Breast epithelium (tissue), 4 donors: ENCODE data around the gene MYO15B. TPM values are rescaled to one million over a fixed set of nuclear protein-coding genes. Genes with fewer than 3 reads are reported as not detected.

Source experiments
- DNase-seq, 2 donors: peaks; one replicate each; pipeline ENCODE4 v3.0.0-alpha.2; 2019; ENCODE audit warnings: low spot score in 2 of 2
- H3K27ac ChIP-seq, 2 donors: fragments of 200-600 bp; sonication (generic) in 1 of 2; one replicate each; pipeline ENCODE4 v1.5.1; 2016 to 2019; ENCODE audit warnings: mild to moderate bottlenecking in 1 of 2
- H3K27me3 ChIP-seq, 2 donors: fragments of 200-600 bp; sonication (generic) in 1 of 2; one replicate each; pipeline versions ENCODE4 v1.5.1 to v1.6.0; 2017 to 2019; ENCODE audit warnings: control low read depth in 1 of 2, mild to moderate bottlenecking in 1 of 2
- H3K36me3 ChIP-seq: fragments of 200-600 bp; one replicate; pipeline ENCODE4 v1.5.1; 2019
- H3K4me1 ChIP-seq, 2 donors: fragments of 200-600 bp; sonication (generic); one replicate each; pipeline ENCODE4 v1.5.1; 2016 to 2019; ENCODE audit warnings: control low read depth in 1 of 2
- H3K4me3 ChIP-seq, 3 donors: fragments of 200-600 bp; sonication (generic); 1 replicate in 2 of 3; 2 replicates in 1 of 3; pipeline ENCODE4 v1.5.1; 2016 to 2019; ENCODE audit warnings: mild to moderate bottlenecking in 3 of 3, moderate library complexity in 2 of 3
- H3K9me3 ChIP-seq, 2 donors: fragments of 200-600 bp; sonication (generic) in 1 of 2; one replicate each; pipeline ENCODE4 v1.5.1; 2016 to 2019; ENCODE audit warnings: control low read depth in 1 of 2
- CTCF ChIP-seq, 3 donors: fragments of 450-650 bp; IDR thresholded peaks; one replicate each; pipeline ENCODE4 v1.5.1; 2016 to 2017; ENCODE audit warnings: antibody characterized with exemption in 3 of 3, mild to moderate bottlenecking in 3 of 3, moderate library complexity in 3 of 3
- POLR2A ChIP-seq: fragments of 450-650 bp; IDR thresholded peaks from one replicate; pipeline ENCODE4 v1.6.1; 2016; ENCODE audit warnings: antibody characterized with exemption, mild to moderate bottlenecking, moderate library complexity
- POLR2AphosphoS5 ChIP-seq, 3 donors: sonication (generic); formaldehyde crosslinking; IDR thresholded peaks; one replicate each; pipeline ENCODE4 v1.6.1; 2017; ENCODE audit warnings: antibody characterized with exemption in 3 of 3
- intact Hi-C: fragments of 100-400 bp; cut with DNase I; formaldehyde crosslinking; loops from one replicate; pipeline ENCODE4 v1.15.1; 2023; ENCODE audit warnings: low total_unique reads
- total RNA-seq, 3 donors: library from RNA; depleted of rRNA; stranded (reverse); fragments of >200 nt; gene quantifications; one replicate each; pipeline ENCODE4 v1.1.0, GENCODE V29; 2016

MYO15B gene
- total RNA-seq, 3 donors from 2014 or later = 65.3 to 121 (median 86.6) TPM

GRCh38 chr17:75640556-75641119 lies 53.0 kb downstream of the MYO15B start:
- no peak for DNase-seq
- H3K9me3 ChIP-seq = no peaks in the 10 kb centered on the region
- intact Hi-C loops = no loop called here
- no peak overlapping the region for H3K4me3 ChIP-seq
- H3K36me3 ChIP-seq = no peaks in the 10 kb centered on the region
- peak overlapping the region; percentile 13 to 75 for H3K27ac ChIP-seq
- H3K4me1 ChIP-seq = peaks cover 5 to 8% of the 10 kb centered on the region in 2 donors
- no peaks in the 10 kb centered on the region for H3K27me3 ChIP-seq
- TF ChIP-seq POLR2A (no peak), POLR2AphosphoS5 (IDR thresholded peaks at IDR 0.05) (no peak)

GRCh38 chr17:75641343-75641742 lies 53.7 kb downstream of the MYO15B start:
- no peaks in the 10 kb centered on the region for H3K27me3 ChIP-seq
- intact Hi-C loops = no loop called here
- H3K4me3 ChIP-seq = no peak overlapping the region
- H3K36me3 ChIP-seq = no peaks in the 10 kb centered on the region
- H3K27ac ChIP-seq = peak overlapping the region; percentile 83 to 95
- peaks cover 5 to 13% of the 10 kb centered on the region in 2 donors for H3K4me1 ChIP-seq
- no peak for DNase-seq
- no peaks in the 10 kb centered on the region for H3K9me3 ChIP-seq
- TF ChIP-seq POLR2AphosphoS5 (IDR thresholded peaks at IDR 0.05) (no peak), CTCF (IDR thresholded peaks at IDR 0.05) (no peak), POLR2A (no peak)

- TF ChIP-seq POLR2AphosphoS5 (IDR thresholded peaks at IDR 0.05) (no peak), CTCF (IDR thresholded peaks at IDR 0.05) (no peak), POLR2A (no peak)
- Histone ChIP-seq H3K27ac (peak overlapping the region; percentile 83 to 95), H3K27me3 (no peaks in the 10 kb centered on the region), H3K4me1 (peaks cover 5 to 13% of the 10 kb centered on the region in 2 donors), H3K4me3 (peak overlapping the region in 1 of 3 donors; percentile 8), H3K9me3 (no peaks in the 10 kb centered on the region), H3K36me3 (no peaks in the 10 kb centered on the region)
- peak in 1 of 2 donors; percentile 54 for DNase-seq
- intact Hi-C loops = no loop called here
These were observed 54.7 kb downstream of the MYO15B start for GRCh38 chr17:75642182-75642783.

GRCh38 chr17:75642784-75643642 lies 55.4 kb downstream of the MYO15B start:
- Histone ChIP-seq H3K36me3 (no peaks in the 10 kb centered on the region), H3K4me3 (peak overlapping the region in 1 of 3 donors; percentile 8), H3K27ac (peak overlapping the region; percentile 83 to 95), H3K9me3 (no peaks in the 10 kb centered on the region), H3K27me3 (no peaks in the 10 kb centered on the region), H3K4me1 (peaks cover 5 to 13% of the 10 kb centered on the region in 2 donors)
- DNase-seq = peak in 1 of 2 donors; percentile 44
- TF ChIP-seq POLR2A (no peak), CTCF (IDR thresholded peaks at IDR 0.05) (no peak), POLR2AphosphoS5 (IDR thresholded peaks at IDR 0.05) (no peak)
- intact Hi-C loops = no loop called here

- intact Hi-C loops = no loop called here
- no peak for DNase-seq
- no peaks in the 10 kb centered on the region for H3K27me3 ChIP-seq
- H3K27ac ChIP-seq = peak overlapping the region; percentile 83 to 95
- H3K9me3 ChIP-seq = no peaks in the 10 kb centered on the region
- no peak for TF ChIP-seq POLR2AphosphoS5 (IDR thresholded peaks at IDR 0.05)
- TF ChIP-seq CTCF (IDR thresholded peaks at IDR 0.05) = no peak
- no peak for TF ChIP-seq POLR2A
- H3K4me3 ChIP-seq = no peak overlapping the region
- peaks cover 5 to 13% of the 10 kb centered on the region in 2 donors for H3K4me1 ChIP-seq
- H3K36me3 ChIP-seq = no peaks in the 10 kb centered on the region
These were observed 56.0 kb downstream of the MYO15B start for GRCh38 chr17:75643643-75644017.
